ENCODE results near the gene RALGAPB.

Gene RALGAPB

GRCh38 chr20:38519426-38519825 is 46.8 kb downstream of the RALGAPB start:
- Histone ChIP-seq H3K36me3 (ENCODE audit: control insufficient read depth, insufficient read depth, low read length) (peaks cover 7% of the 10 kb centered on the region), H3K4me3 (replicated peaks; ENCODE audit: low read depth, low read length) (no peak overlapping the region), H3K27me3 (replicated peaks; ENCODE audit: control insufficient read depth, insufficient read depth, low read length) (no peaks in the 10 kb centered on the region)
- no peak for TF ChIP-seq CTCF (IDR thresholded peaks at IDR 0.05; ENCODE audit: insufficient read depth, low read length, poor library complexity, severe bottlenecking)
- no peak for DNase-seq (ENCODE audit: extremely low read depth, insufficient read length)

- Histone ChIP-seq H3K27me3 (replicated peaks; ENCODE audit: control insufficient read depth, insufficient read depth, low read length) (no peaks in the 10 kb centered on the region), H3K4me3 (replicated peaks; ENCODE audit: low read depth, low read length) (no peak overlapping the region), H3K36me3 (ENCODE audit: control insufficient read depth, insufficient read depth, low read length) (peaks cover 7% of the 10 kb centered on the region)
- DNase-seq (ENCODE audit: extremely low read depth, insufficient read length), result no peak
- TF ChIP-seq CTCF (IDR thresholded peaks at IDR 0.05; ENCODE audit: insufficient read depth, low read length, poor library complexity, severe bottlenecking), result no peak
Measured at GRCh38 chr20:38520261-38520660, 47.6 kb downstream of the RALGAPB start.

- no peak for DNase-seq (ENCODE audit: extremely low read depth, insufficient read length)
- TF ChIP-seq CTCF (IDR thresholded peaks at IDR 0.05; ENCODE audit: insufficient read depth, low read length, poor library complexity, severe bottlenecking), result no peak
- Histone ChIP-seq H3K27me3 (replicated peaks; ENCODE audit: control insufficient read depth, insufficient read depth, low read length) (no peaks in the 10 kb centered on the region), H3K4me3 (replicated peaks; ENCODE audit: low read depth, low read length) (no peak overlapping the region), H3K36me3 (ENCODE audit: control insufficient read depth, insufficient read depth, low read length) (peaks cover 8% of the 10 kb centered on the region)
Measured at GRCh38 chr20:38523697-38524096, 51.1 kb downstream of the RALGAPB start.

GRCh38 chr20:38528167-38528566 is 55.5 kb downstream of the RALGAPB start:
- Histone ChIP-seq H3K4me3 (replicated peaks; ENCODE audit: low read depth, low read length) (no peak overlapping the region), H3K27me3 (replicated peaks; ENCODE audit: control insufficient read depth, insufficient read depth, low read length) (no peaks in the 10 kb centered on the region), H3K36me3 (ENCODE audit: control insufficient read depth, insufficient read depth, low read length) (peaks cover 4% of the 10 kb centered on the region)
- no peak for DNase-seq (ENCODE audit: extremely low read depth, insufficient read length)
- TF ChIP-seq CTCF (IDR thresholded peaks at IDR 0.05; ENCODE audit: insufficient read depth, low read length, poor library complexity, severe bottlenecking), result no peak

GRCh38 chr20:38531021-38531420 is 58.4 kb downstream of the RALGAPB start:
- Histone ChIP-seq H3K4me3 (replicated peaks; ENCODE audit: low read depth, low read length) (no peak overlapping the region), H3K27me3 (replicated peaks; ENCODE audit: control insufficient read depth, insufficient read depth, low read length) (no peaks in the 10 kb centered on the region), H3K36me3 (ENCODE audit: control insufficient read depth, insufficient read depth, low read length) (peaks cover 6% of the 10 kb centered on the region)
- no peak for DNase-seq (ENCODE audit: extremely low read depth, insufficient read length)
- TF ChIP-seq CTCF (IDR thresholded peaks at IDR 0.05; ENCODE audit: insufficient read depth, low read length, poor library complexity, severe bottlenecking), result no peak

- H3K4me3 ChIP-seq (replicated peaks; ENCODE audit: low read depth, low read length), result no peak overlapping the region
- TF ChIP-seq CTCF (IDR thresholded peaks at IDR 0.05; ENCODE audit: insufficient read depth, low read length, poor library complexity, severe bottlenecking), result no peak
- H3K27me3 ChIP-seq (replicated peaks; ENCODE audit: control insufficient read depth, insufficient read depth, low read length), result no peaks in the 10 kb centered on the region
- H3K36me3 ChIP-seq (ENCODE audit: control insufficient read depth, insufficient read depth, low read length), result peaks cover 4% of the 10 kb centered on the region
- DNase-seq (ENCODE audit: extremely low read depth, insufficient read length), result no peak
Measured at GRCh38 chr20:38534756-38535155, 62.1 kb downstream of the RALGAPB start.

Measured in GM06990 (cell line).